ENCODE results near the gene MICAL3. TPM values are rescaled to one million over a fixed set of nuclear protein-coding genes. Genes with fewer than 3 reads are reported as not detected.

The MICAL3 gene
- total RNA-seq, 1 experiment from 2014 or later: 23.7 TPM

DNA sequence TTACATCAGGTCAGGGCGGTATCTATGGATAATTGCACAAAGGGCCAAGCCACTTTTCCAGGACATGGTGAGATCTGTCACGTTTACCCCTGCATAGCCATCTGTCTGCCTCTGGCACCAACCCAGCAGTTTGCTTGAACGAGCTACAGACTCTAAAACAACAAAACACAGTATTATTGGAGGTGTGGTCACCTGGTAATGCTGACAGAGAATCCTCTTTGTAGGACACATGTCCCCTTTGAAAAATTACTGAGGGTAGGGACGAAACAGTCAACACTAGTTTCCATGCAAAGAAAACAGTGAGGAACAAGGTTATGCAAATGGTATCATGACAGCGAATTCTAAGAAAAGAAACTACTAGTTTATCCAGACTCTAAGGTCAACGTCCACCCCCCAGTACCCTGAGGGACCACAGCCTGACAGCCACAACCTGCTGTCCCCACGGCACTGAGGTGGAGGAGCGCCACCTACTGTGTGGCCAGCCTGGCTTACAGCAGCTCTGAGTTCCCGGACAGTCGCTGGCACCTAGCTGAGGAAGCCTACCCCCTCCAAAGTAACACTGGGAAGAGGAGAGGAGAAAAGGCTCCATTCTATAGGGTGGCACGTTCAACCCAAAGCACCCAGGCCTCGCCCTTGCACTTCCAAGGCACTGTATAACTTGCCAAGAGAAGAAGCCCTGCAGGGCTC, 132.7 kb downstream of the MICAL3 start:
- Histone ChIP-seq H3K79me2 (ENCODE audit: low read length) (no peaks in the 10 kb centered on the region), H3K27me3 (ENCODE audit: low read length) (no peaks in the 10 kb centered on the region), H3K4me2 (ENCODE audit: low read length) (no peak overlapping the region), H3K9me2 (replicated peaks; ENCODE audit: low read length) (no peaks in the 10 kb centered on the region), H4K20me1 (ENCODE audit: low read length) (no peaks in the 10 kb centered on the region), H3K27ac (ENCODE audit: low read length) (no peak overlapping the region), H3K9me3 (ENCODE audit: low read length) (no peaks in the 10 kb centered on the region), H3K4me3 (ENCODE audit: low read length) (no peak overlapping the region), H3F3A (ENCODE audit: low read length, unreplicated experiment) (no peaks in the 10 kb centered on the region), H3K9ac (ENCODE audit: low read length) (no peak overlapping the region), H3K36me3 (ENCODE audit: low read depth, low read length) (peaks cover 41% of the 10 kb centered on the region), H2AFZ (ENCODE audit: low read length) (no peak overlapping the region), H3K4me1 (ENCODE audit: insufficient read depth, low read length) (peaks cover 14% of the 10 kb centered on the region)
- DNase-seq (no peak), ATAC-seq (no peak)
- no TSS peak for BruUV-seq (replicated peaks)
- ChIA-PET CTCF (no interaction called here), POLR2A (ENCODE audit: unreplicated experiment) (no interaction called here)
- intact Hi-C loops (cut with micrococcal nuclease): no loop called here
- TF ChIP-seq EZH2phosphoT487 (IDR thresholded peaks at IDR 0.05; ENCODE audit: borderline replicate concordance, low read length): no peak
- TF ChIP-seq, protein P1, sequence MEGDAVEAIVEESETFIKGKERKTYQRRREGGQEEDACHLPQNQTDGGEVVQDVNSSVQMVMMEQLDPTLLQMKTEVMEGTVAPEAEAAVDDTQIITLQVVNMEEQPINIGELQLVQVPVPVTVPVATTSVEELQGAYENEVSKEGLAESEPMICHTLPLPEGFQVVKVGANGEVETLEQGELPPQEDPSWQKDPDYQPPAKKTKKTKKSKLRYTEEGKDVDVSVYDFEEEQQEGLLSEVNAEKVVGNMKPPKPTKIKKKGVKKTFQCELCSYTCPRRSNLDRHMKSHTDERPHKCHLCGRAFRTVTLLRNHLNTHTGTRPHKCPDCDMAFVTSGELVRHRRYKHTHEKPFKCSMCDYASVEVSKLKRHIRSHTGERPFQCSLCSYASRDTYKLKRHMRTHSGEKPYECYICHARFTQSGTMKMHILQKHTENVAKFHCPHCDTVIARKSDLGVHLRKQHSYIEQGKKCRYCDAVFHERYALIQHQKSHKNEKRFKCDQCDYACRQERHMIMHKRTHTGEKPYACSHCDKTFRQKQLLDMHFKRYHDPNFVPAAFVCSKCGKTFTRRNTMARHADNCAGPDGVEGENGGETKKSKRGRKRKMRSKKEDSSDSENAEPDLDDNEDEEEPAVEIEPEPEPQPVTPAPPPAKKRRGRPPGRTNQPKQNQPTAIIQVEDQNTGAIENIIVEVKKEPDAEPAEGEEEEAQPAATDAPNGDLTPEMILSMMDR (conservative IDR thresholded peaks at IDR 0.05; ENCODE audit: low read depth, low read length): peak; percentile 45; the same call in 1 of the 2 replicates

DNA sequence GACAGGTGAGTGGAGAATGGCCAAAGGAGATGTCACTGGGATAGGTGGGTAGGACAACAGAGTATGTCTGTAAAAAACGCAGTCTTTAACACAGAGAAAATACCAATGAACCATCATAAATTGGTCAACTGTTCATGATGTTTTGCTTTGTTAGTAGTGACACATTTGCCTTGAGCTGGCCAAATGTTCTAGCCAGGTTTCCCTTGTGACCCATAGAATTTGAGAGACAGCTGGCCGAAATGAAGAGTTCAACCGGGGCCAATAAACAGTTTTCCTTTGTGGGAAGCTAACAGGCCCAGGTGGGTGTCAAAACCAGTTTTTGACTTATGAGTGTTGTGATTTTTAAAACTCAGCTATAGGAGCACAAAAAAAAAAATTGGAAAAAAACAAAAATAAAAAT, 133.5 kb downstream of the MICAL3 start:
- H3F3A ChIP-seq (ENCODE audit: low read length, unreplicated experiment): no peaks in the 10 kb centered on the region
- CTCF ChIA-PET: no interaction called here
- H3K4me1 ChIP-seq (ENCODE audit: insufficient read depth, low read length): peaks cover 14% of the 10 kb centered on the region
- ATAC-seq (no peak), DNase-seq (no peak)
- POLR2A ChIA-PET (ENCODE audit: unreplicated experiment): no interaction called here
- no peak overlapping the region for H3K27ac ChIP-seq (ENCODE audit: low read length)
- H3K79me2 ChIP-seq (ENCODE audit: low read length): no peaks in the 10 kb centered on the region
- no peaks in the 10 kb centered on the region for H4K20me1 ChIP-seq (ENCODE audit: low read length)
- no TSS peak for BruUV-seq (replicated peaks)
- no peak overlapping the region for H3K9ac ChIP-seq (ENCODE audit: low read length)
- intact Hi-C loops (cut with micrococcal nuclease): no loop called here
- TF ChIP-seq EZH2 (IDR thresholded peaks at IDR 0.05; ENCODE audit: low read length, unreplicated experiment): no peak
- no peak for TF ChIP-seq EZH2phosphoT487 (IDR thresholded peaks at IDR 0.05; ENCODE audit: borderline replicate concordance, low read length)
- TF ChIP-seq, protein P1 (conservative IDR thresholded peaks at IDR 0.05; ENCODE audit: low read depth, low read length): no peak
- no peak overlapping the region for H3K4me3 ChIP-seq (ENCODE audit: low read length)
- H3K9me3 ChIP-seq (ENCODE audit: low read length): no peaks in the 10 kb centered on the region
- H3K36me3 ChIP-seq (ENCODE audit: low read depth, low read length): peaks cover 38% of the 10 kb centered on the region
- no peaks in the 10 kb centered on the region for H3K27me3 ChIP-seq (ENCODE audit: low read length)
- H3K9me2 ChIP-seq (replicated peaks; ENCODE audit: low read length): no peaks in the 10 kb centered on the region
- no peak overlapping the region for H2AFZ ChIP-seq (ENCODE audit: low read length)
- no peak overlapping the region for H3K4me2 ChIP-seq (ENCODE audit: low read length)

DNA sequence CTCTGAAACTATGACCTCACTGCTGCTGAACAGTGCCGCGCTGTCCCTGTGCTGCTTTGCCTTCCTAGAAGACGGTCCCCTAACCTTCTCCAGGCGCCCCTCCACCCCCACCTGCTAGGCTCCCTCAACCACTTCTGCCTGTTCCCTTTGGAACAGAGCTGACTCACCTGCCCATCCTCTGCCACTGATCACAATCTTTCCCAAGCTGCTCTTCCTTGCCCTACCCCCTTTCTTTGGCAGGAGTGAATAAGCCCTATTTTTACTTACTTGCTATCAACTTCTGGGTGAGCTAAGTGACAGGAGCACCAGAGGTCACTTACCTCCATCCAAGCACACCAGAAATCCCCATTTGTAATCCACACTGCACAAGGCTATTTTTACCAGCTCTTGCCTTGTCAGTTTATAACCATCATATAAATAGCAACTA, 134.1 kb downstream of the MICAL3 start:
- Histone ChIP-seq H3K27me3 (ENCODE audit: low read length) (no peaks in the 10 kb centered on the region), H3K9me2 (replicated peaks; ENCODE audit: low read length) (no peaks in the 10 kb centered on the region), H3K27ac (ENCODE audit: low read length) (no peak overlapping the region), H3K9me3 (ENCODE audit: low read length) (no peaks in the 10 kb centered on the region), H3K4me2 (ENCODE audit: low read length) (no peak overlapping the region), H2AFZ (ENCODE audit: low read length) (no peak overlapping the region), H3K79me2 (ENCODE audit: low read length) (no peaks in the 10 kb centered on the region), H3K36me3 (ENCODE audit: low read depth, low read length) (peaks cover 32% of the 10 kb centered on the region), H3K4me1 (ENCODE audit: insufficient read depth, low read length) (peaks cover 14% of the 10 kb centered on the region), H4K20me1 (ENCODE audit: low read length) (no peaks in the 10 kb centered on the region), H3K4me3 (ENCODE audit: low read length) (no peak overlapping the region), H3K9ac (ENCODE audit: low read length) (no peak overlapping the region), H3F3A (ENCODE audit: low read length, unreplicated experiment) (no peaks in the 10 kb centered on the region)
- no TSS peak for BruUV-seq (replicated peaks)
- ChIA-PET CTCF (no interaction called here), POLR2A (ENCODE audit: unreplicated experiment) (no interaction called here)
- TF ChIP-seq EZH2phosphoT487 (IDR thresholded peaks at IDR 0.05; ENCODE audit: borderline replicate concordance, low read length) (no peak), EZH2 (IDR thresholded peaks at IDR 0.05; ENCODE audit: low read length, unreplicated experiment) (no peak)
- TF ChIP-seq, protein P1 (conservative IDR thresholded peaks at IDR 0.05; ENCODE audit: low read depth, low read length): no peak
- ATAC-seq (peak; percentile 56), DNase-seq (peak; percentile 44)
- intact Hi-C loops (cut with micrococcal nuclease): no loop called here
